NT2/D1 (cell line): ENCODE measurements around the gene SUCLG2.

Experiments
- DNase-seq: peaks from one replicate; pipeline ENCODE4 v3.0.0-alpha.2; 2011; ENCODE audit warnings: low read depth, low spot score
- H3K27me3 ChIP-seq: 2 replicates; pipeline ENCODE4 v1.6.0; 2011; ENCODE audit warnings: mild to moderate bottlenecking; ENCODE audit not compliant: insufficient read length, insufficient read depth
- H3K36me3 ChIP-seq: 2 replicates; pipeline ENCODE4 v1.6.1; 2011; ENCODE audit warnings: mild to moderate bottlenecking, low read length, mixed read lengths; ENCODE audit not compliant: insufficient read depth, insufficient read length
- H3K4me1 ChIP-seq: 2 replicates; pipeline ENCODE4 v1.5.1; 2011; ENCODE audit not compliant: insufficient read depth, insufficient read length
- H3K4me3 ChIP-seq: 2 replicates; pipeline ENCODE4 v1.5.1; 2011; ENCODE audit warnings: low read depth; ENCODE audit not compliant: insufficient read length
- H3K9ac ChIP-seq: 2 replicates; pipeline ENCODE4 v1.6.0; 2011; ENCODE audit warnings: low read depth; ENCODE audit not compliant: insufficient read length
- H3K9me3 ChIP-seq: 2 replicates; pipeline ENCODE4 v1.5.1; 2011; ENCODE audit warnings: mild to moderate bottlenecking, low read length; ENCODE audit not compliant: insufficient read depth
- SUZ12 ChIP-seq: IDR thresholded peaks from 2 replicates; pipeline ENCODE4 v1.6.1; 2011; ENCODE audit not compliant: insufficient read length, insufficient read depth; ENCODE audit errors: extremely low read depth
- YY1 ChIP-seq: IDR thresholded peaks from 2 replicates; pipeline ENCODE4 v1.6.1; 2011; ENCODE audit not compliant: insufficient read length, insufficient read depth
- ZNF274 ChIP-seq: IDR thresholded peaks from 2 replicates; pipeline ENCODE4 v1.6.1; 2011; ENCODE audit warnings: mild to moderate bottlenecking, low read depth, low read length

Gene SUCLG2

GRCh38 chr3:67489816-67490215 lies 164.6 kb downstream of the SUCLG2 start:
- Histone ChIP-seq H3K9me3 (no peaks in the 10 kb centered on the region), H3K27me3 (no peaks in the 10 kb centered on the region), H3K9ac (no peak overlapping the region), H3K4me3 (no peak overlapping the region), H3K36me3 (peaks cover 4% of the 10 kb centered on the region), H3K4me1 (no peaks in the 10 kb centered on the region)
- TF ChIP-seq YY1, result no peak
- TF ChIP-seq ZNF274, result no peak
- DNase-seq, result no peak

- H3K4me3 ChIP-seq, result no peak overlapping the region
- H3K9me3 ChIP-seq, result no peaks in the 10 kb centered on the region
- no peaks in the 10 kb centered on the region for H3K27me3 ChIP-seq
- H3K4me1 ChIP-seq, result no peaks in the 10 kb centered on the region
- H3K36me3 ChIP-seq, result no peaks in the 10 kb centered on the region
- no peak overlapping the region for H3K9ac ChIP-seq
- TF ChIP-seq SUZ12, result no peak
- no peak for TF ChIP-seq ZNF274
- TF ChIP-seq YY1, result no peak
- DNase-seq, result no peak
These were observed 166.8 kb downstream of the SUCLG2 start for GRCh38 chr3:67487564-67488114.

GRCh38 chr3:67486883-67487282 lies 167.5 kb downstream of the SUCLG2 start:
- no peaks in the 10 kb centered on the region for H3K36me3 ChIP-seq
- H3K9ac ChIP-seq, result no peak overlapping the region
- DNase-seq, result no peak
- H3K4me1 ChIP-seq, result no peaks in the 10 kb centered on the region
- TF ChIP-seq ZNF274 (no peak), SUZ12 (no peak), YY1 (no peak)
- H3K9me3 ChIP-seq, result no peaks in the 10 kb centered on the region
- no peaks in the 10 kb centered on the region for H3K27me3 ChIP-seq
- H3K4me3 ChIP-seq, result no peak overlapping the region

- Histone ChIP-seq H3K9me3 (no peaks in the 10 kb centered on the region), H3K4me1 (no peaks in the 10 kb centered on the region), H3K4me3 (no peak overlapping the region), H3K36me3 (no peaks in the 10 kb centered on the region), H3K9ac (no peak overlapping the region), H3K27me3 (no peaks in the 10 kb centered on the region)
- TF ChIP-seq SUZ12 (no peak), ZNF274 (no peak), YY1 (no peak)
- no peak for DNase-seq
These were observed 170.3 kb downstream of the SUCLG2 start for GRCh38 chr3:67484085-67484484.

- DNase-seq, result no peak
- TF ChIP-seq SUZ12, result no peak
- no peak for TF ChIP-seq ZNF274
- TF ChIP-seq YY1, result no peak
- Histone ChIP-seq H3K36me3 (no peaks in the 10 kb centered on the region), H3K9me3 (no peaks in the 10 kb centered on the region), H3K27me3 (no peaks in the 10 kb centered on the region), H3K4me3 (no peak overlapping the region), H3K4me1 (no peaks in the 10 kb centered on the region), H3K9ac (no peak overlapping the region)
These were observed 173.3 kb downstream of the SUCLG2 start for GRCh38 chr3:67481126-67481525.

GRCh38 chr3:67478423-67478822 lies 176.0 kb downstream of the SUCLG2 start:
- H3K9me3 ChIP-seq, result no peaks in the 10 kb centered on the region
- no peaks in the 10 kb centered on the region for H3K4me1 ChIP-seq
- H3K9ac ChIP-seq, result no peak overlapping the region
- no peak for DNase-seq
- TF ChIP-seq SUZ12, result no peak
- no peak overlapping the region for H3K4me3 ChIP-seq
- H3K36me3 ChIP-seq, result no peaks in the 10 kb centered on the region
- H3K27me3 ChIP-seq, result no peaks in the 10 kb centered on the region

- no peak overlapping the region for H3K9ac ChIP-seq
- no peaks in the 10 kb centered on the region for H3K36me3 ChIP-seq
- H3K4me1 ChIP-seq, result no peaks in the 10 kb centered on the region
- no peak for DNase-seq
- H3K4me3 ChIP-seq, result no peak overlapping the region
- no peak for TF ChIP-seq SUZ12
- TF ChIP-seq YY1, result no peak
- no peak for TF ChIP-seq ZNF274
- H3K9me3 ChIP-seq, result no peaks in the 10 kb centered on the region
- no peaks in the 10 kb centered on the region for H3K27me3 ChIP-seq
These were observed 180.1 kb downstream of the SUCLG2 start for GRCh38 chr3:67474311-67474710.

- no peaks in the 10 kb centered on the region for H3K27me3 ChIP-seq
- H3K4me3 ChIP-seq, result no peak overlapping the region
- H3K36me3 ChIP-seq, result no peaks in the 10 kb centered on the region
- no peak for TF ChIP-seq YY1
- no peak for TF ChIP-seq SUZ12
- no peaks in the 10 kb centered on the region for H3K9me3 ChIP-seq
- H3K9ac ChIP-seq, result no peak overlapping the region
- DNase-seq, result no peak
- no peaks in the 10 kb centered on the region for H3K4me1 ChIP-seq
These were observed 181.7 kb downstream of the SUCLG2 start for GRCh38 chr3:67472674-67473201.
